ENCODE results near the gene NME4.
"Not testable (repeated sequence)": the region's sequence is repeated elsewhere in the genome, so short reads cannot be mapped to it uniquely, and the experiment has no call there.

The NME4 gene
- total RNA-seq, result 13.8 to 19.3 reads per million in 2 experiments

DNA sequence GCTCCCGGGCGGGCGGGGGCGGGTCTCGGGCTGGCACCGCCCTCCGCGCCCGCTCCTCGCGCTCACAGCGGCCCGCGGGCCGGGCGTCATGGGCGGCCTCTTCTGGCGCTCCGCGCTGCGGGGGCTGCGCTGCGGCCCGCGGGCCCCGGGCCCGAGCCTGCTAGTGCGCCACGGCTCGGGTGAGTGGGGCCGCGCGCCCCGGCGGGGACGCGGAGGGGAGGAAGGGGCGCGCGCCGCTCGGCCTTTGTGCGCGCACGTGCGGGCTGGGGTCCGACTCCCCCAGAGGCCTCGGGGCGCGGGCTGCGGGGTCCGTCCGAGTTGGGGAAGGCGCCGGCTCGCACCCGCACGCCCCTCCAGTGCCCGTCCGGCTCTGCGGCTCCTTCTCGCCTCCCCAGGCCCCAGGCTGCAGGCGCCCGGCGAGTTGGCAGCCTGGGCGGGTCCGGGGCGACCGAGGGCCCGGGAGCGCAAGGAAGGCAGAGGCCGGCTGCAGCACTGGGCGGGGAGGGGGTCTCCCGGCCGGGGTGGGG lies at the start of gene NME4:
NME4 (plus strand) TSS at position 65 of the 527 bp plus-strand sequence; CDS start at position 89, 24 bp downstream.
- DNase-seq (ENCODE audit: low read depth), result no peak

DNA sequence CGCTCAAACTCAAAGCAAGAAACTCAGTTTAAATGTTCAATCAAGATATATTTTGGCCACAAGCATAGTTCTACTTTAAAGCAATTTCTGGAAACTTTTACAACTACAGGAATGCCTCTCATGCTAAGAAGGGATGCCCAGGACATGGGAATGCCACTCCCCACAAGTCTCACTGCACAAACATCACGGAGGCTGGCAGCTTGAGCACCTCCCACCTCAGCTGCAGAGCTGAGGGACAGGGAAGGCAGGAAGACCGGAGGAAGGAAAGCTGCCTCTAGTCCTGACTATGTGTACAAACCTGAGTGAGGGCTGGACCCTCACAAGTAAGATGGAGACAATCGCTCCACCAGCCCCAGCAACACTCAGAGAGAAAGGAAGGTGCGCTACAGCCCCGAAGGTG lies 49.8 kb upstream of the NME4 start:
- no peak for DNase-seq (ENCODE audit: low read depth)

DNA sequence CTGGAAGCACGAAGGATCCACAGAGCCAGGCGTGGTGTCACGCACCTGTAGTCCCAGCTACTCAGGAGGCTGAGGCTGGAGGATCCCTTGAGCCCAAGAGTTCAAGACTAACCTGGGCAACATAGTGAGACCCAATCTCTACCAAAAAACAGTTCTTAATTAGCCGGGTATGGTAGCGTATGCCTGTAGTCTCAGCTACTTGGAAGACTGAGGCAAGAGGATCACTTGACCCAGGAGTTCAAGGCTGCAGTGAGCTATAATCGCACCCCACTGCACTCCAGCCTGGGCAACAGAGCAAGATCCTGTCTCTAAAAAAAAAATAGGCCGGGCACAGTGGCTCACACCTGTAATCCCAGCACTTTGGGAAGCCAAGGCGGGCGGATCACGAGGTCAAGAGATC lies 48.5 kb upstream of the NME4 start:
- DNase-seq (ENCODE audit: low read depth), result not testable (repeated sequence)

DNA sequence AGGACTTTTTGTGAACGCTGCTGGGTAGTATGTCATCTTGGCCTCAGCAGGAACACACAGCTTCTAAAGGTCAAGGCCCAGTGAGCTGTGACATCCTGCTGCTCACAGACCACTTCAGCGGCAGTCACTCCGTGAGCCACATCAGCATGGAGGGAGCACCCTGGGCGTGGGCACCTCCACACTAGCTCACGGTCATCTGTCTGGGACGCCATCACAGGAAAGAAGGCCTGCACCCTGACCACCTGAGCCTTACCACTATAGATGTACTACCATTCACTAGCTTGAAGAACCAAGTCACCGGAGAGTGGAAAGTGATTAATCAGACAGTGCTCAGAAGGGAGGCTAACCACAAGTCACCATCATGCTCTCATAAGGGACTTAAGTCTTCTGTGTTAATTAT lies 47.8 kb upstream of the NME4 start:
- DNase-seq (ENCODE audit: low read depth), result no peak

DNA sequence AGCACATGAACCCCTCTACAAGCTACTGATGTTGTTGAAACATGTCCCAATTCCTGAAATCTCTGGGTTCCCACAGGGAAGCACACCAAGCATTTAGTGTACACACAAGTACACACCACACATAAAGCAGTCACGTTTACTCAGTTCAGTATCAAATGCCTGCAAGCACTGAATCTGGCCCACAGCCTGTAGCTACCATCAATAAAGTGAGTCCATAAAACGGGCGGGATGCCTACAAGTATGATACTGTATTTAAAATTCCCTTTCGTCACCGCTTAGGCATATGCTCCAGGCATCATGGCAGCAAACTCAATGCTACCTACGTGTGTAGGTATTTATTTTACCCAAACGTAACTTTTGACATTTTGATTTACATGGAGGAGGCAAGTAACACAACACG lies 46.8 kb upstream of the NME4 start:
- no peak for DNase-seq (ENCODE audit: low read depth)

DNA sequence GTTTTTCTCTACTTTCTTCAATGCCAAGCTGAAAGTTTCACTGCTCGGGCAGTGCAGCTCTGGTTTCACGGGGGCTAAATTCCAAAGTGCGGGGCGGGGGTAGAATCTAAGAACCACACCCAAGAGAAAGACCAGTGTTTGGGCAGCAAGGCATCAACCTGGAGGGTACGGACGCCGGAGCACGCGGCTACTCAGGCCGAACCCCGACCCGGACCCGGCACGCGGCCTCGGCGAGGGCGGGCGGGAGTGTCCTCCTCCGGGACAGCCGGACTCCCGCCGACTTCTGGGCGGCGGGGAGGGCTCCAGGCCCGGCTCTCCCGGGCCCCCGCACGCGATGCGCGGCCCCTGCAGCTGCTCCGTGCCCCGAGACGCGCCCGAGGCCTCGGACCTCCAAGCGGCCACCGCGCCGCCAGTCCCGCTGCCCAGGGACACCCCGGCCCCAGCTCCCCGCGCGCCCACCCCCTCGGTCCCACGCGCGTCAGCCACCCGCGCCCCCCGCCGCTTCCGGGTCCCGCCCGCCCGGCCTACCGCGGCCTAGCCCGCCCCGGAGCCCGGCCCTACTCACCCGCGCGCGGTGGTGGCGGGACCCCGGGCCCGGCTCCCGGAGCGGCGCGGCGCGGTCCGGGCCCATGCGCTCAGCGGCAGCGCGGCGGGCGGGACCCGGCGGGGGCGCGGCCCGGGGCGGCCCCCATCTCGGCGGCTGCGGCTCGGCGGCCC lies 45.0 kb upstream of the NME4 start:
- DNase-seq (ENCODE audit: low read depth), result peak; percentile 21

DNA sequence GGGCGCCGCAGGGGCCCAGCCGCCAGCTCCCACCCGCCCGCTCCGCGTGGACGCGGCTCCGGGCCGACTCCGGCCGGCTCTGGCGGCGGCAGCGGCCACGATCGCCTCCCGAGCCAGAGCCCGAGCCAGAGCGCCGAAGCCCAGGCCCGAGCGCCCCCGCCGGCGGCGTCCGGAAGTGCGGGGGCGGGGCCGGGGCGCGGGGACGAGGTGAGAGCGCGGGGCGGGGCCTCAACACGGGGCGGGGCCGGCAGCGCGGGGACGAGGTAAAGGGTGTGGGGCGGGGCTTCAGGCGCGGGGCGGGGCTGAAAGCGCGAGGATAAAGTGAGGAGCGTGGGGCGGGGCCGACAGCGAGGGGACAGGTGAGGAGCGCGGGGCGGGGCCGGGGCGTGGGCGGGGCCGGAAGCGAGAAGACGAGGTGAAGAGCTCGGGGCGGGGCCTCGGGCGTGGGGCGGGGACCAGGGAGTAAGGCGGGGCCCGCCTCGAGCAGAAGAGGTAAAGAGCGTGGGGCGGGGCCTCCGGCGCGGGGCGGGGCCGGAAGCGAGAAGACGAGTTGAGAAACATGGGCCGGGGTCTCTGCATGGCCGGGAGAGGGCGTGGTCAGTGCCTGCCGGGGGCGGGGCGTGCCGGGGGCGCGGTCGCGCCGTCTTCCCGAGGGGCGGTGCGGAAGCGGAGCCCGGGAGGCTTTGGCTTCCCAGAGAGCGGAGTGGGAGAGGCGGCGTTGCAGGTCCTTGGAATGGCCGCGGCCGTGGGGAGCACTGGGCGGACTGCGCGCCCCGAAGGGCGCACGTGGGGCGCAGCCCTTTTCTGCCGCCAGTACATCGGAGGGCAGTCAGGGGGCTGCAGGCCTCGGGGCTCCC lies 44.2 kb upstream of the NME4 start, which contains the start of gene AXIN1:
AXIN1 (minus strand) TSS at position 177 of the 857 bp plus-strand sequence. CDS start 5,698 bp downstream, outside the sequence.
- peak; percentile 100 for DNase-seq (ENCODE audit: low read depth)

DNA sequence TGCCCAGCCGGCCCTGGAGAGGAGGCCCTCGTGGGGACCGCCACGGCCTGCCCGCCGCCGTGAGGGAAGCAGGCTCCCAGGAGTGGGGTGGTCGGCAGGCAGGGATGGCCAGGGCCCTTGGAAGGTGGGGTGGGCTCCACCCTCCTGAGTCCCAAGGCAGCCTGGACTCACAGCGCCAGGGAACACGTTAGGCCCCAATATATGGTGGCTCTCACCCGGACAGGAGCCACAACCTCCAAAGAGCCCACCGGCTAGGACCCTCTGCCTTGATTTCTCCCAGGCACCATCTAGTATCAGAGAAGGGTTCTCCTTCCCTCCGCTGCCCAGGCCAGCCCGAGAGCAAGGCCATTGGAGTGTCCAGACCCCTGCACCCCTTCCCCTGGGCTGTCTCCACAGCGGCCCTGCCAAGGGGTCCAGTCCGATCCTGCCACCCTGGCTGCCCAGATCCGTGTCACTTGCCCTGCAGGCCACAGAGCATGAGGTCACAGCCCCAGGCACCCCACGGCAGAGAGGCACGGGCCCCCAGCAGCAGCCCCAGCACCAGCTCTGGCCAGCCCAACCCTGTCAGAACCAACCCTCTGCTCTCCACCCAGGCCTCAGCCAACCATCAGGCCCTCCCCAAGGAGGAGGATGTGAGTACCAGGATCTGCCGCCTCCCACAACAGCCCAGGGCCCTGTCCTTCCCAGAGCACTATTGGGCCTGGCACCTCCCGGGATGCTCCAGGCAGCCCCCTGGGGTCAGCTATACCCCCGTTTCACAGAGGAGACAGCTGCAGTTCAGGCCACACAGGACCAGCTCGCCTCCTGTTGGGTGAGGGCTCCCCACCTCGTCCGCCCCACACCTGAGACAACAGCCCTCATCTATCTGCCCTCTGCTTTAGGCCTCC lies 43.4 kb upstream of the NME4 start:
- no peak for DNase-seq (ENCODE audit: low read depth)

DNA sequence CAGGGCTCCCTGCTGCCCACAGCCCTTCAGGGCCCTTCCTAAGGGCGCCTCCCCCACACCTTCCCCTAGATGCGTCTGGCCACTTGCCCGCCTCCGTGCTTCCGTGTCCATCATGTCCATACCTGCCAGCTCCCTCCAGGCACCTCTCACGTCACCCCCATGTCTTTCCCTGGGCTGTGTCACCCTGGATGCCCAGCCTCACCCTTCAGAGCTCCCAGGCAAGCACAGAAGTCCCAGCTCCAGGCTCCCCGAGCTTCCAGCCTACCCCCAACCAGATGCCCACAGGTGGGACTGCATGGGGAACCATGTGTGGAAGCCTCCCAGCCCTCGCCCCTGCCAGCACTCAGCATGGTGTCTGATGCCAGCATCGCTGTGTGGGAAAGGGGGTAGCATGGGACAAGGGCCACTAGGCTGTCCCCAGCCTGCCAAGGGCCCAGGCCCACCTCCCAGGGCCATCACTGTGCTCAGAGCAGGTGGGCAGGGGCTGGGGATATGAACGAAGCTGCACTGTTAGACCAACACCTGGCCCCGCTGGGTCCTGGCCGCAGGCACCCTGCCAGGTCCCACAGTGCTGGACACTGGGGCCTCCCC lies 42.6 kb upstream of the NME4 start:
- no peak for DNase-seq (ENCODE audit: low read depth)

DNA sequence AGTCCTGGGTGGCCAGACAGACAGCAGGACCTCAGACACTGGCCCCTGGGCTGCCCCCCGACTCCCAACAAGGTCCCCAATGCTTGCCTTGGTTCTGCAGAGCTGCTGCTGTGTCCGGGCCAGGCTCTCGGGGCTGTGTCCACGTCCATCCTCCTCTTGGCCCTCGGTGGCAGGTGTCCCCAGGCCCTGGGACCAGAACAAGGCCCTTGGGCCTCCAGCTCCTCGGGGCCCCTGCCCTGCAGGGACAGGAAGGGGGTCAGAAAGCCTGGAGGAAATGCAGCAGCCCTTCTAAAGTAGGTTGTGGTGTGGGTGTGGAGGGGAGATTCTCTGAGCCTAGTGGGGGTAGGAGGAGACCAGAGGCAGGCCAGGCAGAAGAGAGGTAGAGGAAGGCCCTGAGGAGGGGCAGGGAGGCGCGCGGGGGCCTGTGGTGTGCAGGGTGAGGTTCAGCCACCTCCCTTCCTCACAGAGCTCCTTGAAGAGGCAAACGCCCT lies 42.0 kb upstream of the NME4 start:
- DNase-seq (ENCODE audit: low read depth), result no peak

DNA sequence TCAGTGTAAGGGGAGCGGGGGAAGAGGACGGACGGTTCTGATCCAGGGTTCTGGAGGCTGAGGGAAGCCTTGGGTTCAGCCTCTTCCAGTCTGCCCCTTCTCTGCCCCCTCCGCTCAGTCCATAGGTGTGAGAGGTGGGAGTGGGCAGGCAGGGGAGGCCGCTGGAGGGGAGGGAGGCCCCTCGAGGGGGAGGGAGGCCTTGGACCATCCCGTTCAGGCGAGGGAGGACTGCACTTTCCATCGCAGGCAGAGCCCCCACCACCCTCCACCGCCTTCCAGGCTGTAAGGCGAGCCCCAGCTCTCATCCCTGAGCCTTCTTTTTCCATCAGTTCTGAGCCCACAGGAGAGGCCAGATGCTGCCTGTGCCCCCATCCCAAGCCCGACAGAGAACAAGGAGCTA lies 40.3 kb upstream of the NME4 start:
- no peak for DNase-seq (ENCODE audit: low read depth)

DNA sequence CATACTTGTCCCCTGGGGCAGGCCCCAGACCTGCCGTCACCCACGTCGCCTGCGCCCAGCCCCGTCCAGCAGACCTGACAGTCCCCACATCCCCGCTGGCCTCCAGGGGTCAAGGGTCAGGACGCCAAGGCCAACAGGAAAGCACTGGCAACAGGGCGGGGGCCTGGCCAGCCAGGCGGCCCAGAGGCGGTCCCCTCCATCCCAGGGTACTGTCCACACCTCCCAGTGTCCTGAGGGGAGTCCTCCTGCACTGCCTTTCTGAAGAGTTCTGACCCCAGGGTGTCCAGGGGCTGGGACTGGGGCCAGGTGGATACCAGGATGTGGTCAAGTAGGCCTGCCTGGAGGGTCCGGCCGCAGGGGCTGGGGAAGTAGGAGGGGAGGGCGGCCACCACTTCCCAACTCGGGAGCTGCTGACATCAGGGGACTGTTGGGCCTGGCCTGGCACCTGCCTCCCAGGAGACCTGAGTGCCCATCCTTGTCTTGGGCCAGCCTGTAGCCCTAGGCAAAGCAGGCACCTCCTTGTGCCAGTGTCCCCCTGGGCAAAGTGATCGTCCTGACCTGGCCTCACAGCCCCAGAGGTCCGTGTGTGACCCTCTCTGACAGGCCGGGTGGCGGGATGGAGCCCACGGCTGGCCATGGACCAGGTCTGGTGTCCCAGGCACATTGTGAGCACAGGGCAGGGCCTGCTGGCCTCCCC lies 37.8 kb upstream of the NME4 start:
- no peak for DNase-seq (ENCODE audit: low read depth)

DNA sequence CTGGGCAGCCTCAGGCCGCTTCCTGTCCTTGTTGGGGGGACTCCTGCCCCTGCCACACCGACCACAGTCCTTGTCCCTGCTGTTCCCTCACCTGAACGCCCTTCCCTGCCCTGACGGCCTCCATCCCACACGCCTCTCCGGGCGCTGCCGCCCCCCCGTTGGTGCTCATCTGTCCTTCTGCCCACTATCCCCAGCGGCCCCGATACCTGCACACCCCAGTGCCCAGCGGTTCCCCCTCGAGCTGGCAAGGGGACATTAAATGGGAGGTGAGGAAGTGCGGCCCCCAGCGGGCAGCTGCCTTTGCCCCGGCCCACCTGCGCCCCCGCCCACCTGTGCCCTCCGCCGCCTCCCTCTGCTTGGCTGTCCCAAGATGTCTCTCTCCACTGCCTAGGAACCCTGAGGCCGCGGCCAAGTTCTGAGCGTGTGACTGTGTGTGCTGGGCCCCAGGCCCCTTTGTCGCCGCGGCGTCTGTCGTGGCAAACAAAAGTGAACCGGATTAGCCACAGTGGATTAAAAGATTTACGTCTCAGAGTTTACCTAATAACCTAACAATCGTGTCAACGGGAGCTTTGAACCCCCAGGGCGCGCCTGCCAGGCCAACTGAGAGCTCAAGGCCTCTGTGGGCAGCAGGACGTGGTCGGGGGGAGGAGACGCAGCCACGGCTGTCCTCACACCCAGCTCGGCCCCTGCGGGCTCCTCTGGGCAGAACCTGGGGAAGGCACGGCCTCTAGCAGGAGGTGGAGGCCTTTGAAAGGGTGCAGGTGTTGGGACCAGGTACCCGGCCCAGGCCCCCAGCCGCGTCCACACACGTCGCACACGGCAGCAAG lies 36.9 kb upstream of the NME4 start:
- DNase-seq (ENCODE audit: low read depth), result no peak

DNA sequence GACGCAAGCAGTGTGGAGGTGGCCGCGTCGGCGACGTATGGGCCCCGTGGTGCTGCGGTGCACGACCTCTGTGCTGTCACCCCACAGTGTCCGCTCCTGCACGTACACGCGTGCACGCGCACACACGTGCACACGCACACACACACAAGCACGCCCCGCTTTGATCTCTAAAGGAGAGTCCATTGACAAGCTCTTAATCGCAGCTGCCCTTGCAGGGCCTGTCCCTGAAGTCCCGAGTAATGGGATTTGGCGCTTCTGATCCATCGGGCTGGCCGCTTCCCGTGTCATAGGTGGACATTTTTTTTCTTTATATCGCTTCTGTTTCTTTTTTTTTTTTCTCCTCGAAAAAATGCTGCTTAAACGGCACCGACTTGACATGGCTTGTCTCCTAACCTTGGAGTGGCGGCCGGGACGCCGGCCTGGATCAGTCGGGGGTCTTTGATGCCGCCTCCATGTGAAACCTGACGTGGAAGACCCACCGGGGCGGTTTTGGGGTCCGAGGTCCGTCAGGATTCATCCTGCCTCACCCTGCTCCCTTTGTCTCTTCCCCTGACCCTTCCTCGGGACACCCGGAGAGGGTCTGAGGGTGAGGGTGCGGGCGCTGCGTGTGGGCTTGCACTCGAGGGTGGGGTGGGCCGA lies 36.2 kb upstream of the NME4 start:
- DNase-seq (ENCODE audit: low read depth), result no peak

DNA sequence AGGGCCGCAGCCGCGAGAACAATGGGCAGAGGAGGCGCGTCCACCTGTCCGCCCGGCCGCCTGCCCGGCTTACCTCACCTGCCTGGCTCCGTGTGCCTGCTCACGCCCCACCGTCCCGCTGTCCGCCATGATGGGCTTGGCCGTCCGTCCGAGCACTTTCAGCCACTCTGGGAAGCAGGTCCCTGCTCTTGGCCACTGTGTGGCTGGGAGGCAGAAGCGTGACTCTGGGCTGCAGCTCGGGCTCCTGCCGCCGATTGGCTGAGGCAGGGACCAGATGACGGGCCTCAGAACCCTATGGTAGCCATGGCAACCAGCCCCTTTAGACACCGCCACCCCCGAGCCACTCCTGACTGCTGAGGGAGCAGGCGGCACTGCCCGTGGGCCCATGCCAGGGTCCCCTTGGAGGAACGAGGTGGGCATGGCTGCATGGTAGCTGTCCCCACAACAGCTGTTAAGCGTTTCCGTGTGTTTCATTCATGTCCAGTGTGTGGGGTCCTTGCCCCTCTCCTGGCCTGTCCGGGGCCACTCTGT lies 35.6 kb upstream of the NME4 start:
- no peak for DNase-seq (ENCODE audit: low read depth)

DNA sequence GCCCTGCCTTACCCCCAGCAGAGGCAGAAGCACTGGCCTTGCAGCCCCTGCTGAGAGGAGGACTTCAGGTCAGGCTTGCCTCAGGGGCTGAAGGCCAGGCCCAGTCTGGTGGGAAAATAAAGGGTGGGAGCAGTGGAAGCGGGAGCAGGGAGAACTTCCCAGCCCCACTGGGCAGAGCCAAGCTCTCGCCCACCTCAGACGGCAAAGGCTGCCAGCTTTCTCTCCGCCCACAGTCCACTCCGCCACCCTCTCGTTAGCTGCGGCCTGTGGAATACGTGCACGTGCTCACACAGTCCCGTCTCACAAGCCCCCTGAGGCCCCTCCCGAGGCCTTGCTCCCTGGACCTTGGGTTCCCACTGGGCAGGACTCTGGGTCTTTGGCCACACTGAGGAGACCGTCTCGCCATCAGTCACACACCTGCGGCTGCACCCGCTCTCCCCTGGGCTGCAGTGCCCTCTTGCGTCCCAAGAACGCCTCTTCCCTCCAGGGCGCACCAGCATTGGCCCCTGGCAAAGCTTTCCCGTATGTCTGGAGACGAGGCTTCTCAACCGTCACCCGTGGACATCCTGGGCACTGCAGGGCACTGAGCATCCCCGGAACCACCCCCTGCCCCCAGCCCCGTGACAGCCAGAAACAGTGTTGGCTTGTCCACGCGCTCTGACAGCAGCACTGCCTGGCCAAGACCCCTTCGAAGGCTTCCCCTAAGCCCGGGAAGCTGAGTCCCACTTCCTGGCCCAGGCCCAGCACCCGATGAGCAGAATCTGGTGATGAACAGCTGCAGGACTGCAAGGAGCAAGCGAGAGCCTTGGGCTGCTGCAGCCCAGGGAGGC lies 34.9 kb upstream of the NME4 start:
- DNase-seq (ENCODE audit: low read depth), result peak; percentile 62

DNA sequence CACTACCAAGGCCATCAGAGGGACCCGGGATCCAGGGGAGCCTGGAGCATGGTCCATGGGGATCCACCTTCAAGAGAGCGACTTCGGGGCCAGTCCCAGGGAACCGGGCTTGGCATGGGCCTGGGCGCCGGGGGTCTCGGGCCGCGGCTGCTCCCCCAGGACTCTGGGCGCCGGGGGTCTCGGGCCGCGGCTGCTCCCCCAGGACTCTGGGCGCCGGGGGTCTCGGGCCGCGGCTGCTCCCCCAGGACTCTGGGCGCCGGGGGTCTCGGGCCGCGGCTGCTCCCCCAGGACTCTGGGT lies 34.3 kb upstream of the NME4 start:
- DNase-seq (ENCODE audit: low read depth), result not testable (repeated sequence)

DNA sequence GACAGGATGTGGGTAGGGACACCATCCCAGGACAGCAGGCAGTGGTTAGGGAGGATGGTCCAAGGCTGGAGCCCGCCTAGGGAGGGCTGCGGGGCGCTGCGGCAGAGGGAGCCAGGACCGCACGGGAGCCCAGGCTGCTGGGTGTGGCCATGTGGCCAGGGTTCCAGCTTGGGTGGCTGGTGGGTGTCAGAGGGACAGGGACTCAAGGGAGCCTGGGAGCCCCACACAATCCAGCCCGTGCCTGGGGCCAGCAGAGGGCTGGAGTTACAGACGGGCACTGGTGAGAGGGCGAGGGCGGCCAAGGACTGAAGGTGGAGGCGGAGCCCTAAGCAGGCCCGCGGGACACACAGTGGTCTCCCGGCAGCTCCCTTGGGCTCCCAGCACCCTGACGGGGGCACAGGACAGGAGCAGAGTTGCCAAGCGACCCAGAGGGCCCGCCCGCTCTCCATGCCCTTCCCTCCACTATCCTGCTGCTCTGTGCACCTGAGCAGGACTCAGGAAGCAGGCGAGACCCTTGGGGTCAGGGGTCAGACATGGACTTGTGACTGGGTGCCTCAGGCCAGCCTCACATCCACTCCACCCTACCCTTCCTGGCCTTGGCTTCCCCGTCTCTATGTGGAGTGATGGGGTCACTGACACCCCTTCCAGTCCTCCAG lies 33.8 kb upstream of the NME4 start:
- no peak for DNase-seq (ENCODE audit: low read depth)
